Measurements from ENCODE around the gene ETHE1.

- TF ChIP-seq EZH2 (IDR thresholded peaks at IDR 0.05; ENCODE audit: borderline replicate concordance, insufficient read depth, low read depth, low read length, poor library complexity, severe bottlenecking) (no peak), CTCF (IDR thresholded peaks at IDR 0.05) (no peak)
Observed at GRCh38 chr19:43474487-43474886, 52.5 kb downstream of the ETHE1 start.

All from B cell (primary cell).